ENCODE measurements around the gene DPP6. TPM values are rescaled to one million over a fixed set of nuclear protein-coding genes. Genes with fewer than 3 reads are reported as not detected.

DPP6 gene
- total and polyA plus RNA-seq, 2 of the 8 experiments (the other 6 are each of a cell fraction or from before 2014, with no cell fraction given): 4.7 to 6.8 TPM

DNA sequence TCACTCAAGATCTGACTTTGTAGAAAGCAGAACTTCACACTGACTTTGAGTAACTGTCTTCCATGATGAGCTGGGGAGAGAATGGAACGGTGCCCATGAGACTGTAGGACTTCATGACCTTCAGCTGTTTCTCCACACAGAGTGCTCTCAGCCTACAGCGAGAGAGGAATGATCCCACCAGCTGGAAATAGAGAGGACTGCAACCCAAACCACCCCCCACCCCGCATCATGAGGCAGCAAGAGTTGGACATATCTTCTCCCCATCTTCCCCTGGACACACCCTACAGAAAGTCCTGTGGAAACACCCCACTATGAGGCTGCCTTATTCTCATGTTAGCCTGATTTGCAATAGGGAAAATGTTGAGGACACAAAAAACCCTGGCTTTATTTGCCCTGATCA lies 638.2 kb downstream of the DPP6 start:
- Histone ChIP-seq H3K36me3 (ENCODE audit: control insufficient read depth in 2 of 4, insufficient read depth in 4 of 4, low read length in 3 of 4) (no peaks in the 10 kb centered on the region), H2BK20ac (ENCODE audit: low read length) (no peak overlapping the region), H3K56ac (replicated peaks; ENCODE audit: insufficient read length, low read depth, low read length) (no peak overlapping the region), H3K27ac (ENCODE audit: low read depth, low read length) (no peak overlapping the region), H2AFZ (ENCODE audit: low read length) (no peak overlapping the region), H3K4ac (replicated peaks; ENCODE audit: insufficient read length, low read depth, low read length) (no peak overlapping the region), H3K23me2 (ENCODE audit: low read depth, low read length) (no peaks in the 10 kb centered on the region), H3K9ac (replicated peaks in 1 of 4; ENCODE audit: extremely low read depth in 1 of 4, low read depth in 3 of 4, low read length in 3 of 4) (no peak overlapping the region), H3K14ac (ENCODE audit: insufficient read length) (no peak overlapping the region), H2AK5ac (ENCODE audit: low read depth, low read length) (no peak overlapping the region), H4K91ac (replicated peaks; ENCODE audit: insufficient read length, low read length) (no peak overlapping the region), H2BK120ac (replicated peaks; ENCODE audit: low read depth, low read length) (no peak overlapping the region), H4K8ac (ENCODE audit: extremely low read depth, insufficient read depth, low read length) (no peak overlapping the region), H2BK15ac (ENCODE audit: low read length) (no peak overlapping the region), H2BK12ac (ENCODE audit: low read depth, low read length) (no peak overlapping the region), H3K4me1 (replicated peaks in 1 of 4; ENCODE audit: control insufficient read depth in 3 of 4, insufficient read depth in 4 of 4, low read length in 3 of 4) (no peaks in the 10 kb centered on the region), H3K79me2 (ENCODE audit: control insufficient read depth in 1 of 2, insufficient read depth in 2 of 2, low read length in 2 of 2) (no peaks in the 10 kb centered on the region), H3K9me3 (ENCODE audit: insufficient read depth in 2 of 2, low read depth in 1 of 2, low read length in 1 of 2) (no peaks in the 10 kb centered on the region), H3K79me1 (ENCODE audit: low read depth, low read length) (no peaks in the 10 kb centered on the region), H3K23ac (ENCODE audit: insufficient read length) (no peak overlapping the region), H3K27me3 (replicated peaks in 1 of 4; ENCODE audit: control insufficient read depth in 3 of 4, extremely low read depth in 1 of 4, insufficient read depth in 3 of 4, low read length in 3 of 4) (no peaks in the 10 kb centered on the region), H3K4me2 (ENCODE audit: insufficient read depth in 1 of 2, low read depth in 2 of 2, low read length in 2 of 2) (no peak overlapping the region), H2BK5ac (ENCODE audit: low read depth, low read length) (no peak overlapping the region), H4K5ac (ENCODE audit: insufficient read length, low read depth, low read length) (no peak overlapping the region), H3K4me3 (ENCODE audit: extremely low read depth in 1 of 4, insufficient read depth in 2 of 4, low read depth in 3 of 4, low read length in 4 of 4) (no peak overlapping the region), H4K20me1 (replicated peaks in 1 of 2; ENCODE audit: control insufficient read depth in 1 of 2, insufficient read depth in 2 of 2, low read length in 2 of 2) (no peaks in the 10 kb centered on the region), H3K18ac (ENCODE audit: extremely low read depth, low read length) (no peak overlapping the region)
- DNase-seq (ENCODE audit: low read depth in 1 of 2, low spot score in 2 of 2): no peak
- WGBS, 2 experiments (ENCODE audit: extremely low coverage in 1 of 2, insufficient coverage in 1 of 2, insufficient read length in 1 of 2, insufficient replicate concordance in 2 of 2, low coverage in 1 of 2, low lambda C conversion rate in 2 of 2, missing lambda C conversion rate in 1 of 2): 96% methylated on average over 3 of the region's 3 CpGs; no CpG with 5 or more reads in 1 of the 2 experiments
- POLR2A ChIA-PET (ENCODE audit: partially characterized antibody): no interaction called here
- CTCF ChIA-PET (ENCODE audit: partially characterized antibody): interaction anchor here (1.1 to 2.9 kb wide), 2 partner anchors 8 to 106 kb away, joined by 3 to 8 read pairs; no protein-coding TSS in a partner anchor
- FAIRE-seq: no peak
- TF ChIP-seq YY1 (IDR thresholded peaks at IDR 0.05; ENCODE audit: low read depth, low read length) (no peak), GTF2F1 (IDR thresholded peaks at IDR 0.05; ENCODE audit: borderline replicate concordance, low read depth, low read length) (no peak), POLR2A (IDR thresholded peaks at IDR 0.05; ENCODE audit: control extremely low read depth in 1 of 2, low read depth in 2 of 2, low read length in 2 of 2) (no peak), ZNF274 (IDR thresholded peaks at IDR 0.05; ENCODE audit: borderline replicate concordance, extremely low read depth, low read length) (no peak), TAF7 (optimal IDR thresholded peaks at IDR 0.05; ENCODE audit: borderline replicate concordance, low read depth, low read length) (no peak), ASH2L (IDR thresholded peaks at IDR 0.05; ENCODE audit: low read length) (no peak), KDM1A (IDR thresholded peaks at IDR 0.05; ENCODE audit: borderline replicate concordance, low read length) (no peak), EP300 (IDR thresholded peaks at IDR 0.05; ENCODE audit: borderline replicate concordance in 1 of 2, low read depth in 2 of 2, low read length in 2 of 2) (no peak), NRF1 (IDR thresholded peaks at IDR 0.05; ENCODE audit: low read depth, low read length) (no peak), POU5F1 (IDR thresholded peaks at IDR 0.05; ENCODE audit: low read depth, low read length) (no peak), EZH2 (IDR thresholded peaks at IDR 0.05; ENCODE audit: low read depth, low read length, severe bottlenecking) (no peak)
- TF ChIP-seq, protein P1, sequence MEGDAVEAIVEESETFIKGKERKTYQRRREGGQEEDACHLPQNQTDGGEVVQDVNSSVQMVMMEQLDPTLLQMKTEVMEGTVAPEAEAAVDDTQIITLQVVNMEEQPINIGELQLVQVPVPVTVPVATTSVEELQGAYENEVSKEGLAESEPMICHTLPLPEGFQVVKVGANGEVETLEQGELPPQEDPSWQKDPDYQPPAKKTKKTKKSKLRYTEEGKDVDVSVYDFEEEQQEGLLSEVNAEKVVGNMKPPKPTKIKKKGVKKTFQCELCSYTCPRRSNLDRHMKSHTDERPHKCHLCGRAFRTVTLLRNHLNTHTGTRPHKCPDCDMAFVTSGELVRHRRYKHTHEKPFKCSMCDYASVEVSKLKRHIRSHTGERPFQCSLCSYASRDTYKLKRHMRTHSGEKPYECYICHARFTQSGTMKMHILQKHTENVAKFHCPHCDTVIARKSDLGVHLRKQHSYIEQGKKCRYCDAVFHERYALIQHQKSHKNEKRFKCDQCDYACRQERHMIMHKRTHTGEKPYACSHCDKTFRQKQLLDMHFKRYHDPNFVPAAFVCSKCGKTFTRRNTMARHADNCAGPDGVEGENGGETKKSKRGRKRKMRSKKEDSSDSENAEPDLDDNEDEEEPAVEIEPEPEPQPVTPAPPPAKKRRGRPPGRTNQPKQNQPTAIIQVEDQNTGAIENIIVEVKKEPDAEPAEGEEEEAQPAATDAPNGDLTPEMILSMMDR (IDR thresholded peaks at IDR 0.05; ENCODE audit: control extremely low read depth in 1 of 3, insufficient read depth in 1 of 3, low read depth in 1 of 3, low read length in 3 of 3): no peak
